Neural cell (in vitro differentiated cells): ENCODE measurements around the gene THAP7.

ENCODE experiments used
- CTCF ChIP-seq: fragments of 450-650 bp; IDR thresholded peaks from 2 replicates; pipeline ENCODE4 v1.5.1; 2014; ENCODE audit warnings: antibody characterized with exemption, mild to moderate bottlenecking, moderate library complexity; ENCODE audit not compliant: poor library complexity, severe bottlenecking
- EZH2 ChIP-seq: fragments of 200-600, 300-800 bp; shearing (Covaris generic), sonication (generic); IDR thresholded peaks from 2 replicates; pipeline ENCODE4 v1.6.1; 2014; ENCODE audit warnings: antibody characterized with exemption, low read length, borderline replicate concordance, mild to moderate bottlenecking; ENCODE audit not compliant: insufficient read depth, poor library complexity, severe bottlenecking
- POLR2AphosphoS5 ChIP-seq: IDR thresholded peaks from 2 replicates; pipeline ENCODE4 v1.6.1; 2012
- TAF1 ChIP-seq: IDR thresholded peaks from 2 replicates; pipeline ENCODE4 v1.6.1; 2012; ENCODE audit warnings: low read depth

GRCh38 chr22:21030621-21031544 lies 29.0 kb upstream of the THAP7 start:
- no peak for TF ChIP-seq POLR2AphosphoS5
- TF ChIP-seq CTCF = no peak
- TF ChIP-seq EZH2 = no peak
- no peak for TF ChIP-seq TAF1
